Measurements from ENCODE around the gene ACSS2. TPM values are rescaled to one million over a fixed set of nuclear protein-coding genes. Genes with fewer than 3 reads are reported as not detected.
A peak's percentile ranks its signal among the peaks of the same experiment; 100 is the strongest.

Gene ACSS2
- total RNA-seq, 6 experiments from 2014 or later: 21.9 to 118 (median 45.7) TPM

GRCh38 chr20:34971561-34972235 is 95.3 kb downstream of the ACSS2 start:
- no peak for TF ChIP-seq POLR2A (IDR thresholded peaks at IDR 0.05)
- no peak for TF ChIP-seq CTCF (IDR thresholded peaks at IDR 0.05)
- no peaks in the 10 kb centered on the region for H3K27me3 ChIP-seq
- ATAC-seq: no peak
- H3K4me3 ChIP-seq: no peak overlapping the region
- H3K9me3 ChIP-seq: no peaks in the 10 kb centered on the region
- H3K27ac ChIP-seq: no peak overlapping the region
- intact Hi-C loops (cut with DNase I): no loop called here
- WGBS (ENCODE audit: insufficient coverage, low coverage, low lambda C conversion rate, missing lambda C conversion rate): 81% methylated on average over 7 of the region's 10 CpGs
- H3K4me1 ChIP-seq: peaks cover 0 to 3% (median 0%) of the 10 kb centered on the region in 4 donors
- peak in 1 of 3 donors; percentile 36 for DNase-seq
- no peaks in the 10 kb centered on the region for H3K36me3 ChIP-seq

GRCh38 chr20:34974246-34974645 is 97.8 kb downstream of the ACSS2 start:
- Histone ChIP-seq H3K27ac (no peak overlapping the region), H3K4me1 (no peaks in the 10 kb centered on the region), H3K9me3 (no peaks in the 10 kb centered on the region), H3K27me3 (no peaks in the 10 kb centered on the region), H3K4me3 (no peak overlapping the region), H3K36me3 (no peaks in the 10 kb centered on the region)
- ATAC-seq: no peak
- TF ChIP-seq POLR2A (IDR thresholded peaks at IDR 0.05) (no peak), CTCF (IDR thresholded peaks at IDR 0.05) (no peak)
- 82% methylated on average over 4 of the region's 4 CpGs for WGBS (ENCODE audit: insufficient coverage, low coverage, low lambda C conversion rate, missing lambda C conversion rate)
- intact Hi-C loops (cut with DNase I): no loop called here
- DNase-seq: peak in 1 of 3 donors; percentile 3

- 86% methylated on average over 4 of the region's 12 CpGs for WGBS (ENCODE audit: insufficient coverage, low coverage, low lambda C conversion rate, missing lambda C conversion rate)
- no peaks in the 10 kb centered on the region for H3K4me1 ChIP-seq
- H3K9me3 ChIP-seq: no peaks in the 10 kb centered on the region
- H3K4me3 ChIP-seq: no peak overlapping the region
- no peaks in the 10 kb centered on the region for H3K27me3 ChIP-seq
- no peak for TF ChIP-seq CTCF (IDR thresholded peaks at IDR 0.05)
- no peak for TF ChIP-seq POLR2A (IDR thresholded peaks at IDR 0.05)
- H3K36me3 ChIP-seq: no peaks in the 10 kb centered on the region
- no peak overlapping the region for H3K27ac ChIP-seq
- DNase-seq (peak in 1 of 3 donors; percentile 20), ATAC-seq (no peak)
- intact Hi-C loops (cut with DNase I): no loop called here
These were observed 99.9 kb downstream of the ACSS2 start for GRCh38 chr20:34976286-34976685.

Other genes with a start within 250 kb of the ACSS2 start
- gene PIGU, start 199.5 kb upstream of the ACSS2 start, total RNA-seq: 10 to 100 TPM in 2 of 6 experiments, 1 to 10 TPM in 4; 4.0 to 14.9 (median 7.3) TPM
- 10 to 100 TPM in 4 of 6 experiments, 1 to 10 TPM in 2; 5.8 to 24.1 (median 12.7) TPM for gene TP53INP2, start 172.3 kb upstream of the ACSS2 start, total RNA-seq
- 10 to 100 TPM in 5 of 6 experiments, 1 to 10 TPM in 1; 10.0 to 12.9 (median 11.1) TPM for gene NCOA6, start 51.0 kb upstream of the ACSS2 start, total RNA-seq
- 10 to 100 TPM in 2 of 6 experiments, 1 to 10 TPM in 4; 4.8 to 13.3 (median 9.4) TPM for gene GGT7, start 3.8 kb upstream of the ACSS2 start, total RNA-seq
- 10 to 100 TPM; 25.9 to 63.6 (median 31.7) TPM for gene GSS, start 79.2 kb downstream of the ACSS2 start, total RNA-seq
- gene MYH7B, start 79.3 kb downstream of the ACSS2 start, total RNA-seq: 1 to 10 TPM in 1 of 6 experiments, under 1 TPM in 4, not detected in 1; 0.11 to 1.0 (median 0.39) TPM
- gene TRPC4AP, start 216.2 kb downstream of the ACSS2 start, total RNA-seq: 10 to 100 TPM; 27.6 to 39.3 (median 34.6) TPM